GM15510 (cell line): ENCODE measurements around the gene TBC1D24.

Source experiments
- POLR2A ChIP-seq: IDR thresholded peaks from 3 replicates; pipeline ENCODE4 v1.6.1; 2011; ENCODE audit warnings: borderline replicate concordance; ENCODE audit not compliant: insufficient read length; ENCODE audit errors: extremely low read depth

Gene TBC1D24

GRCh38 chr16:2485811-2486507 lies 11.0 kb downstream of the TBC1D24 start:
- TF ChIP-seq POLR2A: no peak

DNA sequence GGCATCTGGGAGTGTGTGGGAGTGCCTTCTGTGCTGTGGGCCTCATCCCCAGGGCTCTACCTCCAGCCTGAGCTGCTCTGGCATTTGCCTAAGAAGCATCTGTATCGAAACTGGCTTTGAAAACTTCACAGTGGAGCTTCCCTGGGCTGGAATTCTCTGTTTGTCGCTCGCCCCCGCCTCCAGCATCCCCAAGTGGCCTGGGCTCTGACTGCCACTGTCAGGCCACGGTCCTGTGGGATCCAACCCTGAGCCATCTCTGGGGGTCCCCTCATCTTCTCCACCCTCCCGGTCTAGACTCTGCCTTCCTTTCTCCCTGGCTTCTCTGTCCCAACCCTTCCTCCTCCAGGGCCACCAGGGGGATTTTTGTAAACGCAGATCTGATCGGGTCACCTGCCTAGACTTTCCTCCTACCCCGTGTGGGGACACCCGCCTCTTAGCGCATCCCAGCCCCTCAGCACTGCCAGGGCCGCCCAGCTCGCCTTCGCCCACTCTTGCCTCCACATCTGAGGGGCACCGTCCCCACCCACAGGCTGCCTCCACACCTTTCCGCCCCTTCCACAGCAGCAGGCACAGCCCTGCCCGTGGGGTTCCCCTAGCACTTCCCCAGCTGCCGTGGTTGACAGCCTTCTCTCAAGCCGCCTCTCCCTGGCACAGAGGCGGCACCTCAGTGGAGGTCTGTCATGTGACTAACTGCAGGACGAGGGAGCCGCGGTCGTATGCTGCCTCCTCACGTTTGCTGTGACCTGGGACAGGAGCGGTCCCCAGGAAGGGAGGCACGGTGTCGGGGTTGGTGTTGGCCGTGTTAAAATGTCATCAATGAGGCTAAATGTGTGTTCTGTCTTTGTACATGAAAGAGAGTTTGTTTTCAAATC lies 12.0 kb downstream of the TBC1D24 start:
- TF ChIP-seq POLR2A: no peak

DNA sequence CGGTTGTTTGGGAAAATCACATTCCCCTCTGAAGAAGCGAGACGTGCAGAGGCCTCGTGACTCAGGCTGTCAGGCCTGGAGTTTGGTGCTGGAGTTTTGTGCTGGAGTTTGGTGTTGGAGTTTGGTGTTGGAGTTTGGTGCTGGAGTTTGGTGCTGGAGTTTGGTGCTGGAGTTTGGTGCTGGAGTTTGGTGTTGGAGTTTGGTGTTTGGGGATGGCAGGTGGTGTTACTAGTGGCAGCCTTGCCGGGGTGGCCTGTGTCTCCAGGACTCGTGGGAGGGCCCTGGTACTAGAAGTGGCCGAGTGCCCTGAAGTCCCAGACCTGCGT lies 12.6 kb downstream of the TBC1D24 start:
- no peak for TF ChIP-seq POLR2A

DNA sequence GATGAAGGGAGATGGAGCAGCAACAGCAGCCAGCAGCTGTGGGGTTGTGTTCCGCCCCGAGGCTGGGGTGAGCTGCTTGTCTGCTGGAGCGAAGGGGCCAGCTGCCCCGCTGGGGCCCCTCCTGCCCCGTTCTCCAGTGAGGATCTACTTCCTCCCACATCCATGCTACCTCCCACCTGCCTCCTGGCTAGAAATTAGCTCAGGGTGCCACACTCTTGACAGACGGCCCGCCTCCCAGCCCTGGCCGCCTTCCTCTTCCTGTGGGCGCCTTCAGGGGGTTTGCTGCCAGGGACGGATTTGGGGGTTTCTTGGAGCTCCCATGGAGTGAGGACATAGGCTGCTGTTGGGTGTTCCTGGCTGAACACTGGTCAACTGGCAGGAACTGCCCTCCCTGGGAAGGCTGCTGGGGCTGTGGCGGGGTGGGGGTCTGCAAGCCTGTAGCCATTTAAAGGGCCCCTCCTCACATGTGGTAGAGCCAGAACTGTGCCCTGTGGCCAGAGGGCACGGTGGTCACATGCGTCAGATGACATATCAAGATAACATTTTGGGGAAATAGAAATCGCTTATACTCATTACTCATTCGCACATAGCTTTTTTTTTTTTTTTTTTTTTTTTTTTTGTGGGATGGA lies 13.1 kb downstream of the TBC1D24 start:
- TF ChIP-seq POLR2A: no peak

GRCh38 chr16:2489581-2489980 lies 14.7 kb downstream of the TBC1D24 start:
- no peak for TF ChIP-seq POLR2A

- no peak for TF ChIP-seq POLR2A
Measured at GRCh38 chr16:2490190-2491105, 15.5 kb downstream of the TBC1D24 start.

GRCh38 chr16:2492292-2492691 lies 17.4 kb downstream of the TBC1D24 start:
- no peak for TF ChIP-seq POLR2A

DNA sequence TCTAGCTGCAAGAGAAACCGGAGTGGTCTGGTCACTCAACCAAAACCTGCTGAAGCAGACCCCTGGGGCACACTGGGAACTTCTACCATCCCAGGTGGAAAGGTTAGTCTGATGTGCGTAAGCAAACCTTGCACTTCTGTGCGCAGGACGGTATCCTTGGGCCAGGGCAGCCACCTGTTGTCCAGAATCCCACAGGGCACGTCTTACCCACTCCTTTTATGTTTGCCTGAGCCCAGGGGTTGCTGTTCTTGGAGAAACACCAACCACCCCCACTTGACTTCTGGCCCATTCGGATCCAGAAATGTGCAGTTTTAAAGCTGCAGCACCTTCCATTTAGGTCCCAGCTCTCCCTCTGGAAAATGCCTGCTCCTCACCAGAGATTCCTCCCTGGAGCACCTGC lies 18.7 kb downstream of the TBC1D24 start:
- TF ChIP-seq POLR2A: no peak

GRCh38 chr16:2494616-2495015 lies 19.7 kb downstream of the TBC1D24 start:
- TF ChIP-seq POLR2A: no peak

DNA sequence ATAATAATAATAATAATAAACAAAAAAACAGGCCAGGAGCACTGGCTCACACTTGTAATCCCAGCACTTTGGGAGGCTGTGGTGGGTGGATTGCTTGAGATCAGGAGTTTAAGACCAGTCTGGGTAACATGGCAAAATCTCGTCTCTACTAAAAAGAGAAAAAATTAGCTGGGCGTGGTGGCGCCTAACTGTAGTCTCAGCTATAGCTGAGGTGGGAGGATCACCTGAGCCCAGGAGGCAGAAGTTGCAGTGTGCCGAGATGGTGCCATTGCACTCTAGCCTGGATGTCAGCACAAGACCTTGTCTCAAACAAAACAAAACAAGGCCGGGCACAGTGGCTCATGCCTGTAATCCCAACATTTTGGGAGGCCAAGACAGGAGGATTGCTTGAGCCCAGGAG lies 20.1 kb downstream of the TBC1D24 start:
- no peak for TF ChIP-seq POLR2A

DNA sequence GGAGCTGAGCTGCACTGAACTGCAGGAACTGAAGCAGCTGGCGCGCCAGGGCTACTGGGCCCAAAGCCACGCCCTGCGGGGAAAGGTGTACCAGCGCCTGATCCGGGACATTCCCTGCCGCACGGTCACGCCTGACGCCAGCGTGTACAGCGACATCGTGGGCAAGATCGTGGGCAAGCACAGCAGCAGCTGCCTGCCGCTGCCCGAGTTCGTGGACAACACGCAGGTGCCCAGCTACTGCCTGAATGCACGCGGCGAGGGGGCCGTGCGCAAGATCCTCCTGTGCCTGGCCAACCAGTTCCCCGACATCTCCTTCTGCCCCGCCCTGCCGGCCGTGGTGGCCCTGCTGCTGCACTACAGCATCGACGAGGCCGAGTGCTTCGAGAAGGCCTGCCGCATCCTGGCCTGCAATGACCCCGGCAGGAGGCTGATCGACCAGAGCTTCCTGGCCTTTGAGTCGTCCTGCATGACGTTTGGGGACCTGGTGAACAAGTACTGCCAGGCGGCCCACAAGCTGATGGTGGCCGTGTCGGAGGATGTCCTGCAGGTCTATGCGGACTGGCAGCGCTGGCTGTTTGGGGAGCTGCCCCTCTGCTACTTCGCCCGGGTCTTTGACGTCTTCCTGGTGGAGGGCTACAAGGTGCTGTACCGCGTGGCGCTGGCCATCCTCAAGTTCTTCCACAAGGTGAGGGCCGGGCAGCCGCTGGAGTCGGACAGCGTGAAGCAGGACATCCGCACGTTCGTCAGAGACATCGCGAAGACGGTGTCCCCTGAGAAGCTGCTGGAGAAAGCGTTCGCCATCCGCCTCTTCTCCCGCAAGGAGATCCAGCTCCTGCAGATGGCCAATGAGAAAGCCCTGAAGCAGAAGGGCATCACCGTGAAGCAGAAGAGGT lies 21.5 kb downstream of the TBC1D24 start:
- TF ChIP-seq POLR2A: no peak

DNA sequence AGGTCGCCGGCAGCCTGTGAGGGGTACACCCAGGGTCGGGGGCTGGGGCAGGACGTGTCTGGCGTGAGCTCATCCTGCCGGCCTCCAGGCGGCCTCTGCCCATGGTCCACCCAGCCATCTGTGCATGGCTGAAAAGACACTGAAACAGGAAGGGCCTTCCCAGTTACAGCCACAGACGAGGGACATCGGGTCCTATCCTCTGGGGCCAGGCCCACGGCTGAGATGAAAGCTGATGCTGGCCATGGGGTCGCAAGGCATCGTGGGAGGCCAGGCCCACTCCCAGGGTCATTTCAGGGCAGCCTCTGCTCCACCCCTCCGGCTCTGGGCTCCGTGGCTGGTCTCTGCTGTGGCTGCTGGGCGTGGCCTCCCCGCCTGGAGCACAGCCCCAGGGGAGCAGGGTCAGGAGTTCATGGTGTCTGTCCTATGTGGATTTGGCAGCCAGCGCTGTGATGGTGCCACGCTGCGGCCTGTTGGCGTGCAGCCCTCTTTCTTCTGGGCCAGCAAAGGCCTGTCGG lies 22.2 kb downstream of the TBC1D24 start:
- no peak for TF ChIP-seq POLR2A

- no peak for TF ChIP-seq POLR2A
Measured at GRCh38 chr16:2497695-2498484, 23.0 kb downstream of the TBC1D24 start.
